Measurements from ENCODE around the gene MCCC1.

GRCh38 chr3:183132409-183132808 is 33.1 kb upstream of the MCCC1 start:
- no peak for TF ChIP-seq CTCF (IDR thresholded peaks at IDR 0.05; ENCODE audit: poor library complexity)
- no peak for TF ChIP-seq EZH2 (IDR thresholded peaks at IDR 0.05; ENCODE audit: borderline replicate concordance)

Data from hepatocyte (in vitro differentiated cells).